Measurements from ENCODE around the gene HLA-DPB1.

HLA-DPB1 gene

DNA sequence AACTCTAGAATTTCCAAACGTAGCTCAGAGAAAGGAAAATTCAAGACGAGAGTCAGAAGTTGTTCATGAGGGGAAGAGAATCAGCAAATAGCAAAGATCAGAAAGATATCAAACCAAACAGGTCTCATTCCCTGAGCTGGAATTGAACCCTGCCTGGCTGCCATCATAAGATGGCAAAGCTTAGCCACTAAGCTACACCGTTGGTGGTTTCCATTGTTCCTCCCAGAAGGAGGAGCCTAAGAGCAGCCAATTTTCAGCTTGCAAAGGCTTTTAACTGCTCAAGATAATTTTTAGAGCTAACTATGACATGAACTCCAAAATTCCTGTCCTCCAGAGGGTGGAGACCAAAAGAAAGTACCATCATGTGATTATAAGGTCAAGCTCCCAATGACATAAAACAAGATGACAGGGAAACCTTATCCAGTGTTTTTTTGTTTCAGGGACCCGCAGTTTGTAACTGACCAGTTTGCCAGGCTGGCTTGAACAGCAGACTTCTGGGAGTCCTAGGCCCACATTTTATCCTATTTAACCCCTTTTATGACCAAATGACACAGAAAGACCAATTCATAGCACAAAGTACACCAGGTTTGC lies 60.6 kb downstream of the HLA-DPB1 start:
- no peak for DNase-seq (ENCODE audit: low read depth)
